Measurements from ENCODE around the gene CDH22.

CDH22 gene

GRCh38 chr20:46343348-46343974 lies 35.2 kb upstream of the CDH22 start:
- no peak for DNase-seq

GRCh38 chr20:46342451-46343347 lies 34.4 kb upstream of the CDH22 start:
- DNase-seq, result no peak

GRCh38 chr20:46342010-46342378 lies 33.7 kb upstream of the CDH22 start:
- no peak for DNase-seq

GRCh38 chr20:46341074-46342009 lies 33.0 kb upstream of the CDH22 start:
- DNase-seq, result no peak

- no peak for DNase-seq
These were observed 30.7 kb upstream of the CDH22 start for GRCh38 chr20:46339037-46339436.

- no peak for DNase-seq
These were observed 28.4 kb upstream of the CDH22 start for GRCh38 chr20:46336735-46337134.

- DNase-seq, result no peak
These were observed 26.1 kb upstream of the CDH22 start for GRCh38 chr20:46334303-46334904.

GRCh38 chr20:46333161-46333991 lies 25.1 kb upstream of the CDH22 start:
- DNase-seq, result no peak

GRCh38 chr20:46332373-46333160 lies 24.3 kb upstream of the CDH22 start:
- no peak for DNase-seq

GRCh38 chr20:46331611-46332361 lies 23.5 kb upstream of the CDH22 start:
- no peak for DNase-seq

GRCh38 chr20:46330831-46331371 lies 22.6 kb upstream of the CDH22 start:
- no peak for DNase-seq

- DNase-seq, result peak; percentile 86
These were observed 21.9 kb upstream of the CDH22 start for GRCh38 chr20:46330072-46330763.

GRCh38 chr20:46328200-46328882 lies 20.0 kb upstream of the CDH22 start:
- DNase-seq, result no peak

GRCh38 chr20:46327557-46327956 lies 19.3 kb upstream of the CDH22 start:
- DNase-seq, result no peak

GRCh38 chr20:46325789-46326188 lies 17.5 kb upstream of the CDH22 start:
- DNase-seq, result no peak

GRCh38 chr20:46324960-46325703 lies 16.8 kb upstream of the CDH22 start:
- DNase-seq, result no peak

GRCh38 chr20:46324379-46324778 lies 16.1 kb upstream of the CDH22 start:
- DNase-seq, result no peak

GRCh38 chr20:46323557-46323956 lies 15.3 kb upstream of the CDH22 start:
- DNase-seq, result no peak

Measured in NCI-H2029 (cell line).